Effector CD8-positive, alpha-beta T cell (primary cell): Measurements from ENCODE around the gene ZNF575.

Experiments
- DNase-seq: peaks from one replicate; lab custom pipeline; 2025; lab: John Stamatoyannopoulos, UW
- total RNA-seq, 4 experiments: gene quantifications; one replicate each; lab custom pipeline; 2026; lab: John Stamatoyannopoulos, UW

The ZNF575 gene
- 0.73 to 1.8 (median 1.1) reads per million in 4 experiments for total RNA-seq

- peak; percentile 64 for DNase-seq
Observed at GRCh38 chr19:43532962-43533545, at the start of gene ZNF575. TSS of gene ZNF575 (plus strand) at chr19:43533188. CDS start at chr19:43534423, 1,235 bp downstream.

DNA sequence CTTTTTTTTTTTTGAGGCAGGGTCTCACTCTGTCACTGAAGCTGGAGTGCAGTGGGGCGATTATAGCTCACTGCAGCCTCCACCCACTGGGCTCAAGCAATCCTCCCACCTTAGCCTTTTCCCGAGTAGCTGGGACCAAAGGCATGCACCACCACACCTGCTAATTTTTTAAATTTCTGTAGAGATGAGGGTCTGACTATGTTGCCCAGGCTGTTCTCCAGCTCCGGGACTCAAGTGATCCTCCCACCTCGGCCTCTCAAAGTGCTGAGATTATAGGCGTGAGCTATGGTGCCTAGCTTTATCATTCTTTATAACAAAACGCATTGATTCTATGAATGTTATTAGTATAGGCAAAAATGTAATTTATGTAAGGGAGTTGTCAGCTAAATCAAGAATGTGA lies 49.7 kb upstream of the ZNF575 start:
- no peak for DNase-seq

GRCh38 chr19:43485951-43486350 lies 47.0 kb upstream of the ZNF575 start:
- no peak for DNase-seq

- no peak for DNase-seq
Observed at GRCh38 chr19:43486412-43486811, 46.6 kb upstream of the ZNF575 start.

- DNase-seq = no peak
Observed at GRCh38 chr19:43488179-43488578, 44.8 kb upstream of the ZNF575 start.

DNA sequence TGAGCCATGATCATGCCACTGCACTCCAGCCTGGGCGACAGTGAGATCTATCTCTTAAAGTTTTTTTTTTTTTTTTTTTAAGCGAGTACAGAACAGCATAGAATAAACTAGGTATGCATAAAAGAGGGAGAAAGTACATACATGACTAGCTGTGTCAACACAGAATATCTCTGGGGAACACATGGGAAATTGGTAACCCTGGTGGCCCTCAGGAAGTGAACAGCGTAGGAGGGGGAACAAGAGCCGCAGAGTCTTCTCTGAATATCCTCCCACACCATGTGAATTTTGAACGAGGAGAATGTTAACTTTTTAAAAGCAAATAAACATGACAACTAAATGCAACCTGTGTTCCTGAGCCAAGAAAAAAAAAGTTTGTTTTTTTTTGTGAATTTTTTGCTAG lies 43.7 kb upstream of the ZNF575 start:
- DNase-seq = no peak

- DNase-seq = no peak
Observed at GRCh38 chr19:43489979-43490599, 42.9 kb upstream of the ZNF575 start.

DNA sequence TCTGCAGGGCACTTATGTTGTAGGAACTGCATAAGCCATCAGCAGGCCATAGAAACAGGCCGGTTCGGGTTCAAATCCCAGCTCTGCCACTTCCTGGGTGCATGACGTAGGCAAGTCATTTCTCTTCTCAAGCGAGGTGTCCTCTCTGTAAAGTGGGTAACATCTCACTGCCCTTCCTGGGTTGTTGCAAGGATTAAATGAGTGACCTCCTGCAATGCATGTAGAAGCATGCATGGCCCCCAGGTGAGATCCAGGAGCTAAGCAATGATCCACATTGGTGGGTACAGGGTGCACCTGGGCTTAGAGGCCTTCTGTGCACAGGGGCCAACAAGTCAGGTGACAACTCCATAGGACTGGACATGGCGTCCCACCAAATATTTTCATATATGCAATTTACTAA lies 42.2 kb upstream of the ZNF575 start:
- DNase-seq = no peak

GRCh38 chr19:43495082-43495481 lies 37.9 kb upstream of the ZNF575 start:
- DNase-seq = no peak

DNA sequence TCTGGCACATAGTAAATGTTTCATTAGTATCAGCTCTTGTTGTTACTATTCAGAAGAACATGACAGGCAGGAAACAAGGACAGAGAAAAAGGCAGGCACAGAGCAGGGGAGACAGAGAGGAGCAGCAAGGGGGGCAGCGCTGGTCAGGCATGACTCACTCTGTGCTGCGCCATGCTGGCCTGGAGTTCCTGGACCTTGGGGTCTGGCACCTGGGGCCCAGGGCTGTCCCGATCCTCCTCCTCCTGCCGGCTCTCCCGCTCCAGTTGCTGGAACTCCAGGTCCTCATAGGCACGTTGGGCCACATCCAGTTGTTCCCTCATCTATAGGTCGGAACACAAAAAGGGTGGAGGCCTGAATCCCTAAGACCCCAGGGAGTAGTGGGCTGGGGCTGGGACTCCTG lies 36.0 kb upstream of the ZNF575 start:
- DNase-seq = no peak

- no peak for DNase-seq
Observed at GRCh38 chr19:43498233-43498842, 34.6 kb upstream of the ZNF575 start.

- DNase-seq = no peak
Observed at GRCh38 chr19:43499042-43499441, 33.9 kb upstream of the ZNF575 start.

GRCh38 chr19:43501661-43502418 lies 31.1 kb upstream of the ZNF575 start:
- DNase-seq = no peak

DNA sequence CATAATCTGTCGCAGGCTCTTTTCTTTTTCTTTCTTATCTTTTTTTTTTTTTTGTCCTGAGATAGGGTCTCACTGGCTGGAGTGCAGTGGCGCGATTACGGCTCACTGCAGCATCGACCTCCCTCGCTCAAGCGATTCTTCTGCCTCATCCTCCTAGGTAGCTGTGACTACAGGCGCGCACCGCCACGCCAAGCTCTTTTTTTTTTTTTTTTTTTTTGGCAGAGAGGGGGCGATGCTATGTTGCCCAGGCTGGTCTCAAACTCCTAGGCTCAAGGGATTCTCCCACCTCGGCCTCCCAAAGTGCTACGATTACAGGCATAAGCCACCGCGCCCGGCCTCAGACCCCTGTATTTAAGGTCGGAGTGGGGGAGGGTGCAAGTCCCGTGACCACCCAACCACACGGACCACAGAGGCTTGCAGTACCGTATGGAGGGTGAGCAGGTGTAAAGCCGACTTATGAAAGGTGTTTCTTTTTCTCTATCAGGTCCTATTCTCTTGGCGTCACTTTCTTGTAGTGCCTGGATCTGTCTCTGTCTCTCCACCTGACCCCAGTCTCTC lies 30.5 kb upstream of the ZNF575 start:
- DNase-seq = no peak

DNA sequence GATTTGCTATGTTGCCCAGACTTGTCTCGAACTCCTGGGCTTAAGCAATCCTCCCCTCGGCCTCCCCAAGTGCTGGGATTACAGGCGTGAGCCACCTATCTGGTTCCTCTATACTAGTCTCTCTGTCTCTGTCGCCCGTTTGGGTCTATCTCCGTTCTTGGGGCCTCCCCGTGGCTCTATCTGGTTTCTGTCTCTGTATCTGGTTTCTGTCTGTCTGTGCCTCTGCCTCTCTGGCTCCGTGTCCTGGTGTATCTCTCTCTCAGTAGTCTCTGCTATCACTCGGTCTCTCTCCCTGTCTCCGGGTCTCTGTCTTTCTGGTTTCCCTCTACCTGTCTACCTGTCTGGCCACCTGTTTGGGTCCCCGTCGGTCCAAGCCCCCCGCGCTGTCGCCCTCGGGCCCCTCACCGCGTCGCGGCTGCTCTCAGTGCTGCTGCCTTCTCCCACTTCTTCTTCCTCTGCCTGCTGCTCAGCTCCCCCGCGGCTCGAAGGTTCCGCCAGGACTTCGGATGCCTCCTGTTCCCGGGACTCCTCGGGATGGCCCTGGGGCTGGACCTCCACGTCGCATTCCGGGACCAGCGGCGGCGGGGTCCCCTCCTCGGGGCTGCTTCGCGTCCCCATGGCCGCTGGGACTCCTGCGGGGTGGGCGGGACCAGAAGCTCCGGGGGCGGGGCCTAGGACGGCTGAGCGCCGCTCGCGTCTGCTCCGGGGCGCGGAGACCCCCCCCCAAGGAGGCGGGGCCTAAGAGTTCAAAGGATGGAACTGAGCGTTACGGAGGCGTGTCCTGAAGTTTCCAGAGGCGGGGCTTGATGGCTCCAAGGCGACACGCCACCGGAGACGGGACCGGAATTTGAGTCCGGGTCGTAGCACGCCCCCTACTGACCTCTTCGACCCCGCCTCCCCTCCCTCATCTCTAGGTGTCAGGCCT lies 29.2 kb upstream of the ZNF575 start:
- peak; percentile 98 for DNase-seq

DNA sequence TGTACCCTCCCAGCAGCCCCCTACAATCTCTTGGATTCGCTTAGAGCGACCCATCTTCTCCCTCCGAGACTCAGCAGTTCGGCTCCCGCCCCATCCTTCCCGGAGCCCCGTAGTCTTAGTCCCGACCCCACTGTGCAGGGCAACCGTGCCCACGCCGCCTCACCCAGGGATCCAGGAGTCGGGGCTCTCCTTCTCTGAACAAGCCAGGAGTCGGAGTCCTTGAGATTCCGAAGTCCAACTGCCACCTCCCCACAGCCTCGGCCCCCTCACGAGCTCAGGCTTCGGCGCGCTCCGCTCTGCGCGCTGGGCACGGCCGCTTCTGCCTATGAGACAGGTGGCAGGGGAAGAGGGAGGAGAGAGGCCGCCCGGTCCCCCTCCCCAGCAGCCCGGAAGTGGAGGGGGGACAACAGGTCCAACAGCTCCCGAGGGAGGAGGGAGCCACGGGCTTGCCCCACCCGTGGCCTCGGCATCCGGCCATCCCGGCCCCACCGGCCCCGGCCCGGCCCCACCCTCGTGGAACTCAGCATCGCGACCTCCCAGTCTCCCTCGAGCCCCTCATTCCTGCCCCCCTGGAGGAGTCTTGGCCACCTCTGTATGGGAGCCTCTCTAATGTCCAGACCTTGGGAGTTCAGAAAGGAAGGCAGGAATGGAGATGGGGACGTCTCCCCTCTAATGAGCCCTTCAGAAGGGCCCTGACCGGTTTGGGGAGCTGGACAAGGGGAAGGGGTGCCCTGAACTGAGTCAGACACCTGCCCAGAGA lies 28.4 kb upstream of the ZNF575 start, which contains the start of gene PHLDB3:
Gene PHLDB3 (minus strand): TSS at position 321 of the 760 bp plus-strand sequence. CDS start 628 bp downstream, outside the sequence.
- peak; percentile 38 for DNase-seq

GRCh38 chr19:43505186-43505456 lies 27.9 kb upstream of the ZNF575 start:
- no peak for DNase-seq

GRCh38 chr19:43505941-43506340 lies 27.0 kb upstream of the ZNF575 start:
- DNase-seq = no peak

DNA sequence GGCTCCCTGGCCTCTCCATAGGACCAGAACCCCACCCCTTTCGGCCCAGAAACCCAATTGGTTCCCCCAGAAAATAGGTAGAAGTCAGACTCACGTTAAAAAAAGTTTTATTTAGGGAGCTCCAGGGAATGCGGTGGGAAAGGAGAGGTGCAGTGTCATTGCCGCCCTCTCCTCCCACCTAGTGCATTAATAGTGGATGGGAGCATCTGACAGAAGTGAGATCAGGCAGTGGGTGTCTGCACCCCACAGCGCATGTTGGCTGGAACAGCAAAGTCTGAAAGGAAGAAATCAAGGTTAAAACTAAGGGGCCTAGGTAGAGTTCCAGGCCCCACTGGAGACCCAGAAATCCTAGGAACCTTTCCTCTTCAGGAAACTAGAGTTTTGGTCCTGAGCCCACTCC lies 26.4 kb upstream of the ZNF575 start:
- no peak for DNase-seq

GRCh38 chr19:43507880-43508279 lies 25.1 kb upstream of the ZNF575 start:
- DNase-seq = no peak

DNA sequence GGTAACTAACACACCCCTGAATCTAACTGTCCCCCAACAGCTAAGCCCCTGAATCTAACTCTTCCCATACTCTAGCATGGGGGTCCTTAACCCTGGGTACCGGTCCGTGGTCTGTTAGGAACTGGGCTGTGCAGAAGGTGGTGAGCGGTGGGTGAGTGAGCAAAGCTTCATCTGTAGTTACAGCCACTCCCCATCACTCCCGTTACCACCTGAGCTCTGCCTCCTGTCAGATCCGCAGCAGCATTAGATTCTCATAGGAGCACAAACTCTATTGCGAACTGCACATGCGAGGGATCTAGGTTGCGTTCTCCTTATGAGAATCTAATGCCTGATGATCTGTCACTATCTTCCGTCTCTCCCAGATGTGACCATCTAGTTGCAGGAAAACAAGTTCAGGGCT lies 22.3 kb upstream of the ZNF575 start:
- DNase-seq = no peak
